M059J (cell line): ENCODE measurements around the gene CD248. TPM values are rescaled to one million over a fixed set of nuclear protein-coding genes. Genes with fewer than 3 reads are reported as not detected.
A peak's percentile ranks its signal among the peaks of the same experiment; 100 is the strongest.
"Not testable (repeated sequence)": the region's sequence is repeated elsewhere in the genome, so short reads cannot be mapped to it uniquely, and the experiment has no call there.

Experiments
- DNase-seq: peaks from one replicate; pipeline ENCODE4 v3.0.0-alpha.2; 2012; ENCODE audit warnings: low read depth
- total RNA-seq: library from RNA; depleted of rRNA; stranded (reverse); fragments of >200 nt; shearing (Covaris generic); gene quantifications from 2 replicates; pipeline ENCODE4 v1.2.3, GENCODE V29; 2014; rRNA removed

Gene CD248
- total RNA-seq, result not detected in 2 replicates

GRCh38 chr11:66316849-66317251, at the start of gene CD248:
CD248 (minus strand) TSS chr11:66317044; CDS start chr11:66317027, 17 bp downstream.
- no peak for DNase-seq

GRCh38 chr11:66365711-66366619, 49.1 kb upstream of the CD248 start:
- DNase-seq, result peak; percentile 23

- DNase-seq, result no peak
These were observed 48.3 kb upstream of the CD248 start for GRCh38 chr11:66365166-66365565.

GRCh38 chr11:66363805-66364535, 47.1 kb upstream of the CD248 start:
- DNase-seq, result no peak

GRCh38 chr11:66363187-66363601, 46.4 kb upstream of the CD248 start:
- DNase-seq, result no peak

- no peak for DNase-seq
These were observed 45.8 kb upstream of the CD248 start for GRCh38 chr11:66362481-66363147.

- DNase-seq, result no peak
These were observed 44.7 kb upstream of the CD248 start for GRCh38 chr11:66361502-66361941.

- no peak for DNase-seq
These were observed 43.7 kb upstream of the CD248 start for GRCh38 chr11:66360406-66361073.

GRCh38 chr11:66359662-66360087, 42.8 kb upstream of the CD248 start:
- no peak for DNase-seq

- not testable (repeated sequence) for DNase-seq
These were observed 33.9 kb upstream of the CD248 start for GRCh38 chr11:66350560-66351235.

GRCh38 chr11:66349084-66349386, 32.2 kb upstream of the CD248 start:
- no peak for DNase-seq

- DNase-seq, result peak; percentile 86
These were observed 30.8 kb upstream of the CD248 start, which contains the start of gene B4GAT1 for GRCh38 chr11:66347425-66348276. B4GAT1 (minus strand) TSS chr11:66347629; CDS start chr11:66347545, 84 bp downstream.

GRCh38 chr11:66346476-66347424, 29.9 kb upstream of the CD248 start:
- DNase-seq, result no peak

- DNase-seq, result no peak
These were observed 28.4 kb upstream of the CD248 start for GRCh38 chr11:66345316-66345649.

GRCh38 chr11:66344550-66345315, 27.9 kb upstream of the CD248 start, which contains the start of gene BRMS1:
BRMS1 (minus strand) TSS chr11:66345104; CDS start chr11:66342234, 2,870 bp downstream.
- DNase-seq, result peak; percentile 97

- DNase-seq, result no peak
These were observed 26.3 kb upstream of the CD248 start for GRCh38 chr11:66343176-66343575.

- DNase-seq, result no peak
These were observed 24.8 kb upstream of the CD248 start for GRCh38 chr11:66341502-66342126.
